Fibroblast of gingiva (primary cell): ENCODE measurements around the gene PRSS53.

Experiments used
- DNase-seq: peaks from one replicate; pipeline ENCODE4 v3.0.0-alpha.2; 2011; ENCODE audit warnings: low read depth

Gene PRSS53

GRCh38 chr16:31093132-31093703, 4.5 kb upstream of the PRSS53 start:
- DNase-seq, result no peak

GRCh38 chr16:31092330-31092729, 3.6 kb upstream of the PRSS53 start:
- DNase-seq, result no peak

GRCh38 chr16:31090540-31090939, 1.8 kb upstream of the PRSS53 start:
- DNase-seq, result no peak

- DNase-seq, result no peak
These were observed 456 bp upstream of the PRSS53 start for GRCh38 chr16:31089199-31089598.

- no peak for DNase-seq
These were observed 772 bp downstream of the PRSS53 start for GRCh38 chr16:31087971-31088370.

GRCh38 chr16:31087481-31087880, 1.3 kb downstream of the PRSS53 start:
- no peak for DNase-seq

- no peak for DNase-seq
These were observed 2.2 kb downstream of the PRSS53 start for GRCh38 chr16:31086629-31086906.

GRCh38 chr16:31085873-31086628, 2.7 kb downstream of the PRSS53 start:
- DNase-seq, result no peak

GRCh38 chr16:31085411-31085810, 3.3 kb downstream of the PRSS53 start:
- DNase-seq, result no peak

- no peak for DNase-seq
These were observed 4.0 kb downstream of the PRSS53 start for GRCh38 chr16:31084584-31085302.

- no peak for DNase-seq
These were observed 4.8 kb downstream of the PRSS53 start for GRCh38 chr16:31083981-31084380.

- DNase-seq, result no peak
These were observed 5.2 kb downstream of the PRSS53 start for GRCh38 chr16:31083556-31083955.

- DNase-seq, result no peak
These were observed 5.7 kb downstream of the PRSS53 start for GRCh38 chr16:31083081-31083480.

GRCh38 chr16:31082368-31083045, 6.2 kb downstream of the PRSS53 start:
- DNase-seq, result no peak

GRCh38 chr16:31081428-31082351, 7.1 kb downstream of the PRSS53 start:
- DNase-seq, result no peak

- DNase-seq, result no peak
These were observed 7.9 kb downstream of the PRSS53 start for GRCh38 chr16:31080756-31081419.

- DNase-seq, result no peak
These were observed 8.6 kb downstream of the PRSS53 start for GRCh38 chr16:31080035-31080629.

- DNase-seq, result no peak
These were observed 9.3 kb downstream of the PRSS53 start for GRCh38 chr16:31079342-31079944.

GRCh38 chr16:31078597-31079341, 10.0 kb downstream of the PRSS53 start:
- no peak for DNase-seq
